Natural killer cell (primary cell): ENCODE measurements around the gene TSPAN11. TPM values are rescaled to one million over a fixed set of nuclear protein-coding genes. Genes with fewer than 3 reads are reported as not detected.

Experiments
- ATAC-seq, 3 donors: fragments of 150-1000 bp in 2 of 3; fragments of 200-7000 bp in 1 of 3; cut with Tn5 transposase; 1 replicate in 1 of 3; 2 replicates in 2 of 3; pipeline ENCODE4 v1.10.0; 2021; ENCODE audit warnings: mild to moderate bottlenecking in 2 of 3, moderate library complexity in 2 of 3
- DNase-seq, 2 donors: peaks; one replicate each; pipeline versions ENCODE4 v3.0.0 to v3.0.0-alpha.2; 2013 to 2021; ENCODE audit warnings: mixed read lengths in 1 of 2
- H3K27ac ChIP-seq: one replicate; pipeline ENCODE4 v1.5.1; 2013; ENCODE audit warnings: mild to moderate bottlenecking, low read length
- H3K27me3 ChIP-seq: one replicate; pipeline ENCODE4 v1.6.1; 2013; ENCODE audit warnings: low read length; ENCODE audit not compliant: control insufficient read depth, insufficient read depth
- H3K36me3 ChIP-seq: one replicate; pipeline ENCODE4 v1.6.1; 2013; ENCODE audit warnings: low read length; ENCODE audit not compliant: control insufficient read depth, insufficient read depth
- H3K4me1 ChIP-seq: one replicate; pipeline ENCODE4 v1.6.1; 2013; ENCODE audit warnings: low read length; ENCODE audit not compliant: control insufficient read depth, insufficient read depth
- H3K4me3 ChIP-seq: one replicate; pipeline ENCODE4 v1.5.1; 2013; ENCODE audit warnings: low read length
- H3K9me3 ChIP-seq: one replicate; pipeline ENCODE4 v1.6.1; 2013; ENCODE audit warnings: low read length; ENCODE audit not compliant: control insufficient read depth, insufficient read depth
- H3K27ac Mint-ChIP-seq, 2 donors: one replicate each; pipeline ENCODE4 v1.8.0; 2022; ENCODE audit warnings: mild to moderate bottlenecking in 2 of 2, mixed read lengths in 2 of 2, moderate library complexity in 1 of 2
- H3K27me3 Mint-ChIP-seq, 2 donors: one replicate each; pipeline ENCODE4 v1.8.0; 2022; ENCODE audit warnings: low read depth in 2 of 2, mixed read lengths in 2 of 2
- H3K36me3 Mint-ChIP-seq: one replicate; pipeline ENCODE4 v1.8.0; 2022; ENCODE audit warnings: mixed read lengths
- H3K4me1 Mint-ChIP-seq, 2 donors: one replicate each; pipeline ENCODE4 v1.8.0; 2022; ENCODE audit warnings: mixed read lengths in 2 of 2
- H3K4me3 Mint-ChIP-seq: one replicate; pipeline ENCODE4 v1.8.0; 2022; ENCODE audit warnings: mild to moderate bottlenecking, moderate library complexity, mixed read lengths
- H3K9me3 Mint-ChIP-seq, 2 donors: one replicate each; pipeline ENCODE4 v1.8.0; 2022; ENCODE audit warnings: mixed read lengths in 2 of 2
- CTCF ChIP-seq: fragments of 200-600 bp; IDR thresholded peaks from one replicate; pipeline ENCODE4 v1.8.0; 2022; ENCODE audit warnings: antibody characterized with exemption
- WGBS: methylation state at CpG from one replicate; pipeline ENCODE4 v1.1.7; 2013; ENCODE audit warnings: missing lambda C conversion rate; ENCODE audit not compliant: insufficient coverage; 5-methylcytosine and 5-hydroxymethylcytosine counted together
- intact Hi-C: fragments of 100-400 bp; cut with micrococcal nuclease; formaldehyde crosslinking; loops from one replicate; pipeline ENCODE4 v1.14.2; 2022
- total RNA-seq, 4 donors: library from RNA; stranded (reverse); fragments of 120-200 nt in 1 of 4; gene quantifications; one replicate each; pipeline versions ENCODE4 v1.2.3 to v1.2.4, GENCODE V29; 2013 to 2022

The TSPAN11 gene
- total RNA-seq, 3 donors from 2014 or later (not counting 1 experiment from before 2014, with no cell fraction given) = not detected

GRCh38 chr12:31029468-31029867, 102.9 kb downstream of the TSPAN11 start:
- Histone ChIP-seq H3K36me3 (no peaks in the 10 kb centered on the region), H3K4me1 (no peaks in the 10 kb centered on the region), H3K9me3 (no peaks in the 10 kb centered on the region), H3K27me3 (no peaks in the 10 kb centered on the region), H3K27ac (no peak overlapping the region), H3K4me3 (no peak overlapping the region)
- 94% methylated on average over 11 of the region's 11 CpGs for WGBS
- H3K4me1 Mint-ChIP-seq = no peaks in the 10 kb centered on the region
- H3K4me3 Mint-ChIP-seq = no peak overlapping the region
- intact Hi-C loops = no loop called here
- peaks cover 0 to 2% of the 10 kb centered on the region in 2 donors for H3K27me3 Mint-ChIP-seq
- TF ChIP-seq CTCF = no peak
- no peak overlapping the region for H3K27ac Mint-ChIP-seq
- no peaks in the 10 kb centered on the region for H3K36me3 Mint-ChIP-seq
- DNase-seq = no peak
- ATAC-seq = no peak
- no peaks in the 10 kb centered on the region for H3K9me3 Mint-ChIP-seq

- H3K27ac Mint-ChIP-seq = no peak overlapping the region
- peaks cover 0 to 2% of the 10 kb centered on the region in 2 donors for H3K27me3 Mint-ChIP-seq
- 54% methylated on average over 4 of the region's 6 CpGs for WGBS
- H3K4me1 ChIP-seq = no peaks in the 10 kb centered on the region
- intact Hi-C loops = no loop called here
- no peak for TF ChIP-seq CTCF
- H3K36me3 ChIP-seq = no peaks in the 10 kb centered on the region
- H3K4me3 ChIP-seq = no peak overlapping the region
- no peaks in the 10 kb centered on the region for H3K36me3 Mint-ChIP-seq
- H3K4me3 Mint-ChIP-seq = no peak overlapping the region
- H3K9me3 Mint-ChIP-seq = no peaks in the 10 kb centered on the region
- H3K4me1 Mint-ChIP-seq = no peaks in the 10 kb centered on the region
- DNase-seq (no peak), ATAC-seq (no peak)
- H3K27ac ChIP-seq = no peak overlapping the region
- H3K27me3 ChIP-seq = no peaks in the 10 kb centered on the region
- H3K9me3 ChIP-seq = no peaks in the 10 kb centered on the region
Observed at GRCh38 chr12:31029916-31030562, 103.5 kb downstream of the TSPAN11 start.

GRCh38 chr12:31031951-31032335, 105.4 kb downstream of the TSPAN11 start:
- Mint-ChIP-seq H3K36me3 (no peaks in the 10 kb centered on the region), H3K27ac (no peak overlapping the region), H3K4me1 (no peaks in the 10 kb centered on the region), H3K4me3 (no peak overlapping the region), H3K9me3 (no peaks in the 10 kb centered on the region), H3K27me3 (peaks cover 0 to 2% of the 10 kb centered on the region in 2 donors)
- whole genome bisulfite sequencing = 58% methylated on average over 4 of the region's 4 CpGs
- H3K9me3 ChIP-seq = no peaks in the 10 kb centered on the region
- H3K4me3 ChIP-seq = no peak overlapping the region
- no peak for TF ChIP-seq CTCF
- H3K27ac ChIP-seq = no peak overlapping the region
- H3K27me3 ChIP-seq = no peaks in the 10 kb centered on the region
- intact Hi-C loops = no loop called here
- H3K36me3 ChIP-seq = no peaks in the 10 kb centered on the region
- DNase-seq = no peak
- H3K4me1 ChIP-seq = no peaks in the 10 kb centered on the region
- no peak for ATAC-seq

GRCh38 chr12:31033146-31033545, 106.6 kb downstream of the TSPAN11 start:
- TF ChIP-seq CTCF = no peak
- Mint-ChIP-seq H3K4me3 (no peak overlapping the region), H3K9me3 (no peaks in the 10 kb centered on the region), H3K27me3 (no peaks in the 10 kb centered on the region), H3K4me1 (no peaks in the 10 kb centered on the region), H3K27ac (no peak overlapping the region), H3K36me3 (no peaks in the 10 kb centered on the region)
- no peaks in the 10 kb centered on the region for H3K27me3 ChIP-seq
- no peak overlapping the region for H3K4me3 ChIP-seq
- WGBS = 83% methylated on average over 2 of the region's 3 CpGs
- ATAC-seq = no peak
- intact Hi-C loops = no loop called here
- no peak for DNase-seq
- no peaks in the 10 kb centered on the region for H3K9me3 ChIP-seq
- H3K27ac ChIP-seq = no peak overlapping the region
- H3K4me1 ChIP-seq = no peaks in the 10 kb centered on the region
- H3K36me3 ChIP-seq = no peaks in the 10 kb centered on the region
